Esophagus squamous epithelium (tissue), 4 donors: ENCODE measurements around the gene CCDC102A.

Experiments used
- CTCF ChIP-seq, 6 experiments: fragments of 450-650 bp in 4 of 6; fragments of 200-600 bp in 2 of 6; sonication (generic) in 2 of 6; IDR thresholded peaks; one replicate each; pipeline ENCODE4 v1.5.1; 2016 to 2019; ENCODE audit warnings: antibody characterized with exemption in 6 of 6, mild to moderate bottlenecking in 4 of 6, moderate library complexity in 4 of 6
- POLR2A ChIP-seq, 4 donors: fragments of 450-650 bp; IDR thresholded peaks; one replicate each; pipeline ENCODE4 v1.6.1; 2017; ENCODE audit warnings: antibody characterized with exemption in 4 of 4, mild to moderate bottlenecking in 4 of 4, moderate library complexity in 3 of 4

- TF ChIP-seq CTCF (IDR thresholded peaks at IDR 0.05) (no peak), POLR2A (IDR thresholded peaks at IDR 0.05) (no peak)
Observed at GRCh38 chr16:57575468-57576277, 39.3 kb upstream of the CCDC102A start.
